ENCODE measurements around the gene HOXA9. TPM values are rescaled to one million over a fixed set of nuclear protein-coding genes. Genes with fewer than 3 reads are reported as not detected.
A peak's percentile ranks its signal among the peaks of the same experiment; 100 is the strongest.

The HOXA9 gene
- total RNA-seq, 1 experiment from 2014 or later = 8.7 TPM

- no peak for DNase-seq (ENCODE audit: low read depth)
Measured at GRCh38 chr7:27115221-27116026, 49.9 kb downstream of the HOXA9 start.

GRCh38 chr7:27114881-27115220 is 50.5 kb downstream of the HOXA9 start:
- no peak for DNase-seq (ENCODE audit: low read depth)

GRCh38 chr7:27113991-27114769 is 51.2 kb downstream of the HOXA9 start:
- peak; percentile 65 for DNase-seq (ENCODE audit: low read depth)

GRCh38 chr7:27112955-27113949 is 52.1 kb downstream of the HOXA9 start:
- DNase-seq (ENCODE audit: low read depth) = peak; percentile 83

Other genes with a start within 250 kb of the HOXA9 start
- 3.7 and 5.9 TPM in 2 replicates for gene HOXA1, start 69.5 kb downstream of the HOXA9 start, total RNA-seq (2014; rRNA removed)
- 0.46 and 0.51 TPM in 2 replicates for gene HOXA2, start 62.9 kb downstream of the HOXA9 start, total RNA-seq (2014; rRNA removed)
- 7.5 and 8.9 TPM in 2 replicates for gene HOXA4, start 34.8 kb downstream of the HOXA9 start, total RNA-seq (2014; rRNA removed)
- gene HOXA5, start 21.9 kb downstream of the HOXA9 start, total RNA-seq (2014; rRNA removed) = 8.6 and 9.4 TPM in 2 replicates
- gene HOXA6, start 17.8 kb downstream of the HOXA9 start, total RNA-seq (2014; rRNA removed) = 1.6 and 2.1 TPM in 2 replicates
- 4.6 and 4.7 TPM in 2 replicates for gene HOXA3, start 13.0 kb downstream of the HOXA9 start, total RNA-seq (2014; rRNA removed)
- 4.5 and 8.3 TPM in 2 replicates for gene HOXA7, start 8.9 kb downstream of the HOXA9 start, total RNA-seq (2014; rRNA removed)
- 12.8 and 13.2 TPM in 2 replicates for gene HOXA10, start 8.8 kb upstream of the HOXA9 start, total RNA-seq (2014; rRNA removed)
- gene HOXA11, start 19.7 kb upstream of the HOXA9 start, total RNA-seq (2014; rRNA removed) = 3.9 and 4.0 TPM in 2 replicates
- gene HOXA13, start 34.6 kb upstream of the HOXA9 start, total RNA-seq (2014; rRNA removed) = 0.06 and 0.11 TPM in 2 replicates
- gene EVX1, start 77.3 kb upstream of the HOXA9 start, total RNA-seq (2014; rRNA removed) = not detected in 2 replicates